Uterus (tissue), 2 donors: ENCODE data around the gene DNAH11.

Experiments
- POLR2A ChIP-seq, 2 donors: fragments of 450-650 bp; IDR thresholded peaks; one replicate each; pipeline ENCODE4 v1.6.1; 2016; ENCODE audit warnings: antibody characterized with exemption in 2 of 2, mild to moderate bottlenecking in 1 of 2, moderate library complexity in 1 of 2
- TF ChIP-seq, protein P1 (sequence below), 4 experiments: fragments of 200-600 bp in 2 of 4; fragments of 450-650 bp in 2 of 4; sonication (generic) in 2 of 4; IDR thresholded peaks; one replicate each; pipeline ENCODE4 v1.5.1; 2016 to 2019; ENCODE audit warnings: antibody characterized with exemption in 4 of 4, mild to moderate bottlenecking in 2 of 4, moderate library complexity in 1 of 4

DNA sequence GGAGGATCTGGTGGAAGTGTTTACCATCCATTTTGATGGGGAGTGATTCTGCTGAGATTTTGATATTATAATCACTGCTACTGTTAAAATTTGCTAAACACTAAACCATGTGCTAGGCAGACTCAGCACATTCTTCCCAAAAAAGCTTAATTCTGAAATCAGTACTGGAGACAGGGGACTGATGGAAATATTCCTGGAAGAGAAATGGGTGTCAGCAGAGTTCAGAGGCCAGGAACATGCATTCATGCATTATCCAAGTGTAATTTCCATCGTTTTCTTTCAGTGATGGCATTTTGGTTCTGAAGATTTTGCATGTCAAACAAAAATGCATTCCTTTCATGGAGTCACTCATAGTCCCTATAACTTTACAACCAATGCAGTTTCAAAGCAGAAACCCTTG, 323.9 kb downstream of the DNAH11 start:
- no peak for TF ChIP-seq POLR2A (IDR thresholded peaks at IDR 0.05)
- TF ChIP-seq, protein P1, sequence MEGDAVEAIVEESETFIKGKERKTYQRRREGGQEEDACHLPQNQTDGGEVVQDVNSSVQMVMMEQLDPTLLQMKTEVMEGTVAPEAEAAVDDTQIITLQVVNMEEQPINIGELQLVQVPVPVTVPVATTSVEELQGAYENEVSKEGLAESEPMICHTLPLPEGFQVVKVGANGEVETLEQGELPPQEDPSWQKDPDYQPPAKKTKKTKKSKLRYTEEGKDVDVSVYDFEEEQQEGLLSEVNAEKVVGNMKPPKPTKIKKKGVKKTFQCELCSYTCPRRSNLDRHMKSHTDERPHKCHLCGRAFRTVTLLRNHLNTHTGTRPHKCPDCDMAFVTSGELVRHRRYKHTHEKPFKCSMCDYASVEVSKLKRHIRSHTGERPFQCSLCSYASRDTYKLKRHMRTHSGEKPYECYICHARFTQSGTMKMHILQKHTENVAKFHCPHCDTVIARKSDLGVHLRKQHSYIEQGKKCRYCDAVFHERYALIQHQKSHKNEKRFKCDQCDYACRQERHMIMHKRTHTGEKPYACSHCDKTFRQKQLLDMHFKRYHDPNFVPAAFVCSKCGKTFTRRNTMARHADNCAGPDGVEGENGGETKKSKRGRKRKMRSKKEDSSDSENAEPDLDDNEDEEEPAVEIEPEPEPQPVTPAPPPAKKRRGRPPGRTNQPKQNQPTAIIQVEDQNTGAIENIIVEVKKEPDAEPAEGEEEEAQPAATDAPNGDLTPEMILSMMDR (IDR thresholded peaks at IDR 0.05), result no peak
